ENCODE results near the gene SLC25A4.

DNA sequence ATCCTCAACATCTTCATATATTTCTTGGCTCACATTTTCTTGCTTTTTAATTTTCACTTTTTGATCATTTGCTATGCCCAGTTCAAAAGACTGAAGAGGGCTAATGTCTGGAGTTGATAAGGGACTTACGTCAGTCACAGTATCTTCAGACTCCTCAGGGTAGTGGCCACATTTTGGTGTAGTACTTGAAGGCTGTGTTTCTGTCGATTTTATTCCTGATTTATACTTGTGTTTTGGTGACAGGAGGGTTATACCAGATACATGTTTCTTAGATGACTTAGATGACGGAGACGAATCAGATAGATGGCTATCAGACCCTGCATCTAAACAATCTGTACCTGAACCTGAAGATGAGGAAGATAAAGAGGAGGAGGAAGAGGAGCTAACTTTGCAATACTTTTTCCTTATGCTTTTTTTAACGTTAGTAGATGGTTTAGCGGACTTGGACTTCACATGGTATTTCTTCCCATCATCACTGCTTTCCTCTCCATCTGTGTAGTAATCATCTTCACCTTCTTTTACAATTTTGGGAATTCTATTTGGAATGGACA is 47.3 kb downstream of the SLC25A4 start:
- TF ChIP-seq POLR2AphosphoS5 (IDR thresholded peaks at IDR 0.05; ENCODE audit: low read depth, low read length): no peak
- TF ChIP-seq, protein P1, sequence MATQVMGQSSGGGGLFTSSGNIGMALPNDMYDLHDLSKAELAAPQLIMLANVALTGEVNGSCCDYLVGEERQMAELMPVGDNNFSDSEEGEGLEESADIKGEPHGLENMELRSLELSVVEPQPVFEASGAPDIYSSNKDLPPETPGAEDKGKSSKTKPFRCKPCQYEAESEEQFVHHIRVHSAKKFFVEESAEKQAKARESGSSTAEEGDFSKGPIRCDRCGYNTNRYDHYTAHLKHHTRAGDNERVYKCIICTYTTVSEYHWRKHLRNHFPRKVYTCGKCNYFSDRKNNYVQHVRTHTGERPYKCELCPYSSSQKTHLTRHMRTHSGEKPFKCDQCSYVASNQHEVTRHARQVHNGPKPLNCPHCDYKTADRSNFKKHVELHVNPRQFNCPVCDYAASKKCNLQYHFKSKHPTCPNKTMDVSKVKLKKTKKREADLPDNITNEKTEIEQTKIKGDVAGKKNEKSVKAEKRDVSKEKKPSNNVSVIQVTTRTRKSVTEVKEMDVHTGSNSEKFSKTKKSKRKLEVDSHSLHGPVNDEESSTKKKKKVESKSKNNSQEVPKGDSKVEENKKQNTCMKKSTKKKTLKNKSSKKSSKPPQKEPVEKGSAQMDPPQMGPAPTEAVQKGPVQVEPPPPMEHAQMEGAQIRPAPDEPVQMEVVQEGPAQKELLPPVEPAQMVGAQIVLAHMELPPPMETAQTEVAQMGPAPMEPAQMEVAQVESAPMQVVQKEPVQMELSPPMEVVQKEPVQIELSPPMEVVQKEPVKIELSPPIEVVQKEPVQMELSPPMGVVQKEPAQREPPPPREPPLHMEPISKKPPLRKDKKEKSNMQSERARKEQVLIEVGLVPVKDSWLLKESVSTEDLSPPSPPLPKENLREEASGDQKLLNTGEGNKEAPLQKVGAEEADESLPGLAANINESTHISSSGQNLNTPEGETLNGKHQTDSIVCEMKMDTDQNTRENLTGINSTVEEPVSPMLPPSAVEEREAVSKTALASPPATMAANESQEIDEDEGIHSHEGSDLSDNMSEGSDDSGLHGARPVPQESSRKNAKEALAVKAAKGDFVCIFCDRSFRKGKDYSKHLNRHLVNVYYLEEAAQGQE (IDR thresholded peaks at IDR 0.05; ENCODE audit: insufficient read depth in 1 of 2, low read depth in 2 of 2, low read length in 1 of 2): no peak
- TF ChIP-seq SIN3A (IDR thresholded peaks at IDR 0.05; ENCODE audit: borderline replicate concordance, insufficient read depth, low read depth, low read length): no peak
- TF ChIP-seq, protein P2, sequence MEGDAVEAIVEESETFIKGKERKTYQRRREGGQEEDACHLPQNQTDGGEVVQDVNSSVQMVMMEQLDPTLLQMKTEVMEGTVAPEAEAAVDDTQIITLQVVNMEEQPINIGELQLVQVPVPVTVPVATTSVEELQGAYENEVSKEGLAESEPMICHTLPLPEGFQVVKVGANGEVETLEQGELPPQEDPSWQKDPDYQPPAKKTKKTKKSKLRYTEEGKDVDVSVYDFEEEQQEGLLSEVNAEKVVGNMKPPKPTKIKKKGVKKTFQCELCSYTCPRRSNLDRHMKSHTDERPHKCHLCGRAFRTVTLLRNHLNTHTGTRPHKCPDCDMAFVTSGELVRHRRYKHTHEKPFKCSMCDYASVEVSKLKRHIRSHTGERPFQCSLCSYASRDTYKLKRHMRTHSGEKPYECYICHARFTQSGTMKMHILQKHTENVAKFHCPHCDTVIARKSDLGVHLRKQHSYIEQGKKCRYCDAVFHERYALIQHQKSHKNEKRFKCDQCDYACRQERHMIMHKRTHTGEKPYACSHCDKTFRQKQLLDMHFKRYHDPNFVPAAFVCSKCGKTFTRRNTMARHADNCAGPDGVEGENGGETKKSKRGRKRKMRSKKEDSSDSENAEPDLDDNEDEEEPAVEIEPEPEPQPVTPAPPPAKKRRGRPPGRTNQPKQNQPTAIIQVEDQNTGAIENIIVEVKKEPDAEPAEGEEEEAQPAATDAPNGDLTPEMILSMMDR (IDR thresholded peaks at IDR 0.05): no peak
